Stomach (tissue), 9 donors: ENCODE results near the gene XPO5. TPM values are rescaled to one million over a fixed set of nuclear protein-coding genes. Genes with fewer than 3 reads are reported as not detected.

ENCODE experiments used
- DNase-seq, 2 donors: peaks; one replicate each; pipeline versions ENCODE4 v3.0.0 to v3.0.0-alpha.2; 2013 to 2019
- H3K27ac ChIP-seq, 5 donors: fragments of 200-600 bp in 4 of 5; sonication (generic) in 4 of 5; one replicate each; pipeline ENCODE4 v1.5.1; 2013 to 2019; ENCODE audit warnings: mild to moderate bottlenecking in 1 of 5, moderate library complexity in 1 of 5
- H3K27me3 ChIP-seq, 3 donors: fragments of 200-600 bp; sonication (generic); one replicate each; pipeline ENCODE4 v1.5.1; 2017 to 2019; ENCODE audit warnings: mixed run types in 1 of 3
- H3K36me3 ChIP-seq, 4 donors: fragments of 200-600 bp; sonication (generic); 1 replicate in 3 of 4; 2 replicates in 1 of 4; pipeline ENCODE4 v1.5.1; 2016 to 2019
- H3K4me1 ChIP-seq, 4 donors: fragments of 200-600 bp; sonication (generic); one replicate each; pipeline ENCODE4 v1.5.1; 2016 to 2019
- H3K4me3 ChIP-seq, 4 donors: fragments of 200-600 bp; sonication (generic) in 3 of 4; one replicate each; pipeline ENCODE4 v1.5.1; 2016 to 2019; ENCODE audit warnings: mild to moderate bottlenecking in 1 of 4
- H3K9me3 ChIP-seq, 4 donors: fragments of 200-600 bp; sonication (generic); one replicate each; pipeline ENCODE4 v1.5.1; 2016 to 2019
- EP300 ChIP-seq: sonication (generic); formaldehyde crosslinking; IDR thresholded peaks from one replicate; pipeline ENCODE4 v1.6.1; 2017; ENCODE audit warnings: antibody characterized with exemption
- POLR2A ChIP-seq, 4 donors: fragments of 450-650 bp; IDR thresholded peaks; one replicate each; pipeline ENCODE4 v1.6.1; 2016; ENCODE audit warnings: antibody characterized with exemption in 4 of 4, control low read depth in 2 of 4, mild to moderate bottlenecking in 1 of 4, moderate library complexity in 1 of 4
- POLR2AphosphoS5 ChIP-seq, 3 donors: sonication (generic); formaldehyde crosslinking; IDR thresholded peaks; one replicate each; pipeline ENCODE4 v1.6.1; 2016; ENCODE audit warnings: antibody characterized with exemption in 3 of 3
- WGBS, 5 donors: extraction: QIAGEN DNeasy Blood & Tissue Kit in 3 of 5; methylation state at CpG; one replicate each; pipeline versions ENCODE4 v1.1.5 to v1.1.7; 2013 to 2018; 5-methylcytosine and 5-hydroxymethylcytosine counted together
- intact Hi-C: fragments of 100-400 bp; cut with DNase I; formaldehyde crosslinking; loops from one replicate; pipeline ENCODE4 v1.15.1; 2023; ENCODE audit warnings: low total_unique reads
- polyA plus RNA-seq, 3 donors: library from polyadenylated mRNA; stranded (reverse); fragments of 200-250 nt; gene quantifications; one replicate each; pipeline ENCODE4 v1.2.3, GENCODE V29; 2013
- total RNA-seq, 5 donors: library from RNA; depleted of rRNA; stranded (reverse); fragments of >200 nt; gene quantifications; one replicate each; pipeline versions ENCODE4 v1.1.0 to v1.2.3, GENCODE V29; 2014 to 2016
- TF ChIP-seq, protein P1 (sequence below), 7 experiments: fragments of 450-650 bp in 4 of 7; fragments of 200-600 bp in 3 of 7; sonication (generic) in 3 of 7; IDR thresholded peaks; one replicate each; pipeline ENCODE4 v1.5.1; 2016 to 2019; ENCODE audit warnings: antibody characterized with exemption in 7 of 7, control low read depth in 2 of 7, mild to moderate bottlenecking in 1 of 7
- donor health status: healthy with polysubstance abuse.
- donor health status: Bipolar disorder and iron deficiency.
- donor health status: healthy.

The XPO5 gene
- total and polyA plus RNA-seq, 8 donors, result 4.6 to 46.1 (median 19.0) TPM

DNA sequence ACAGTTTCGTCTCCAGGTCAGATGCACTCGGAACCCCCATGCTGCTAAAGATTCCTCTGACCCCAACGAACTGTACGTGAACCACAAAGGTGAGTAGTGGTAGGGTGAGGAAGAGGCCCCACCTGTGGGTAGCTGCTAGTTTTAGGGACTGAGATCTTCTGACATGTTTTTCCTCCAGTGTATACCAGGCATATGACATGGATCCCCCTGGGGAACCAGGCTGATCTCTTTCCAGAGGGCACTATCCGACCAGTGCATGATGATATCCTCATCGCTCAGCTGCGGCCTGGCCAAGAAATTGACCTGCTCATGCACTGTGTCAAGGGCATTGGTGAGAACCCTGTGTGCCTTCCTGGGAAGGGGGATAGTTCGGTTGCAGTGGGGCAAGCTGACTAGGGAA is 55.7 kb downstream of the XPO5 start:
- no peak overlapping the region for H3K4me3 ChIP-seq
- WGBS, 5 donors, result 88 to 93% (median 89%) methylated on average over 8 of the region's 8 CpGs
- H3K4me1 ChIP-seq, result peaks cover 31 to 48% (median 44%) of the 10 kb centered on the region in 4 donors
- peaks cover 58 to 70% (median 66%) of the 10 kb centered on the region in 4 donors for H3K36me3 ChIP-seq
- no peak overlapping the region for H3K27ac ChIP-seq
- H3K9me3 ChIP-seq, result no peaks in the 10 kb centered on the region
- no peak for DNase-seq
- TF ChIP-seq EP300 (no peak), POLR2A (IDR thresholded peaks at IDR 0.05) (no peak), POLR2AphosphoS5 (IDR thresholded peaks at IDR 0.05) (no peak)
- TF ChIP-seq, protein P1, sequence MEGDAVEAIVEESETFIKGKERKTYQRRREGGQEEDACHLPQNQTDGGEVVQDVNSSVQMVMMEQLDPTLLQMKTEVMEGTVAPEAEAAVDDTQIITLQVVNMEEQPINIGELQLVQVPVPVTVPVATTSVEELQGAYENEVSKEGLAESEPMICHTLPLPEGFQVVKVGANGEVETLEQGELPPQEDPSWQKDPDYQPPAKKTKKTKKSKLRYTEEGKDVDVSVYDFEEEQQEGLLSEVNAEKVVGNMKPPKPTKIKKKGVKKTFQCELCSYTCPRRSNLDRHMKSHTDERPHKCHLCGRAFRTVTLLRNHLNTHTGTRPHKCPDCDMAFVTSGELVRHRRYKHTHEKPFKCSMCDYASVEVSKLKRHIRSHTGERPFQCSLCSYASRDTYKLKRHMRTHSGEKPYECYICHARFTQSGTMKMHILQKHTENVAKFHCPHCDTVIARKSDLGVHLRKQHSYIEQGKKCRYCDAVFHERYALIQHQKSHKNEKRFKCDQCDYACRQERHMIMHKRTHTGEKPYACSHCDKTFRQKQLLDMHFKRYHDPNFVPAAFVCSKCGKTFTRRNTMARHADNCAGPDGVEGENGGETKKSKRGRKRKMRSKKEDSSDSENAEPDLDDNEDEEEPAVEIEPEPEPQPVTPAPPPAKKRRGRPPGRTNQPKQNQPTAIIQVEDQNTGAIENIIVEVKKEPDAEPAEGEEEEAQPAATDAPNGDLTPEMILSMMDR (IDR thresholded peaks at IDR 0.05), result no peak
- no peaks in the 10 kb centered on the region for H3K27me3 ChIP-seq
- intact Hi-C loops, result no loop called here

DNA sequence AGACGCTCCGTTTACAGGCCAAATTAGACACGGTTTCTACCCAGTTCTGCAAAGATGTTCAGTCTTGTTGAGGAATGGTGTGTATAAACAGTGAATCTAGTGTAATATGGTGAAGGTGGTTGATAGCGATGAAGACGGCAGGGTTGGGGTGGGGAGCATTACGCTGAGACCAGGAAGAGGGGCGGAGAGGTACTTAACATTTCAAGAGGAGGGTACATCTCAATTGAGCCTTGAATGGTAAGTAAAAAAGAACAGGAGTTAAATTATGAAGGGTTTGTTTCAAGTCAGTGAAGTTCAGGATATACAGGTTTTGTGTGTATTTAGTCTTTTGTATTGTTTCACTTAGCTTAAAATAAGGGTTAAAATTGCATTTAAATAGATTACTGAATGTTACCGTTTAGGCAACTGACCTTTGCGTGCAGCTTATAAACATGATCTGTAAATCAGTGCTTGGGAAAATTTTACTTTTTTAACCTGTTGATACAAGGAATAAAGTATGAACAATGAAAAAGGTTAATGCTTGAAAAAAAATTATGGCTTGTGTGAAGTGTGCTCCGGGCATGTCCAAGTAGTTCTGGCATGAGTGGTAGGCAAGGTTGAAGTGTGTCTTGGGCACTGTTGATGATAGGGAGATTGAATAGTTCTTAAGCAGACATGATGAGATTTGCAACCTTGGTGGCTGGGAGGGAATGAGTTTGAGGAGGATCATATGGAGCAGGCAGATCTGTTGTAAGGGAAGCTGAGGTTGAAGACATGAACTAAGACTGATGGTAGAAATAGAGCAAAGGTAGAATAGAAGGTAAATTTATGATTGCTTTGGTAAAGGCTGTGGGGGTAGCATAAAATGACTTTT is 58.1 kb downstream of the XPO5 start:
- peaks cover 55 to 70% (median 65%) of the 10 kb centered on the region in 4 donors for H3K36me3 ChIP-seq

DNA sequence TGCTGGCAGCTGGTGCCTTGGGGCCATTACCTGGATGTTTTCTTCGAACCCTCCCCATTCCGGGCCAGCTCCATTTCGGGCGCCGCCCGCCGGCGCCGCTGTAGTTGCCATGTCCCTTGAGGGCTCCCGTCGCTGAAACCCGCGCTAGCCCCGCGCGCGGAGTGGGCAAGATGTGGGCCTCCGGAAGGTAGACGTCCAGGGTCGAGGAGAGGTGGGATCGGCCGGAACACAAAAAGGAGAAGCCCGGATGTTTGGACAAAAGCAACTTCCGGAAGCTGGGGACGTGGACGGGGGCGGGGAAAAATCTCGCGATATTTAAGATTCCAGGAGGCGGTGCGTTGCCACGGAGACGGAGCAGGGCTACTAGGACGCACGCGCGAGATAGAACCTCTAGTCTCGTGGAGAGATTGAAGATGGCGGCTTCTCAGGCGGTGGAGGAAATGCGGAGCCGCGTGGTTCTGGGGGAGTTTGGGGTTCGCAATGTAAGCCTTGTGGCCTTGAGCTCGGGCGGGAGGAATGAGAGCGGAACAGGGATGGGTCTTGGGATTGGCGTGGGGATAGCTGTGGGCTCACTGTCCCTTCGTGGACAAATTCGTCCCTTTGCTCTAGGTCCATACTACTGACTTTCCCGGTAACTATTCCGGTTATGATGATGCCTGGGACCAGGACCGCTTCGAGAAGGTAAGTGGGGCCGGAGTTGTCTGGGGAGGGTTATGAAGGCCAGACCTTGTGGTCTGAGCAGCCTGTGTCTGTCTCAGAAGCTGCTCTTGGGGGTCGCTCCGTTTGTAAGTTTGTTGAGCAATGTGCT is 58.9 kb downstream of the XPO5 start, which contains the start of the genes POLR1C and YIPF3:
Gene POLR1C (plus strand): TSS at position 393 of the 808 bp plus-strand sequence. CDS start 21 bp downstream, at position 414.
Gene YIPF3 (minus strand): TSS at position 230 of the 808 bp plus-strand sequence. CDS start 119 bp downstream, at position 111.
- intact Hi-C loops, result no loop called here
- 0 to 1% (median 0%) methylated on average over 45 to 57 of the region's 57 CpGs for WGBS, 5 donors
- H3K4me1 ChIP-seq, result peaks cover 29 to 52% (median 46%) of the 10 kb centered on the region in 4 donors

More for the DNA sequence above, 58.1 kb downstream of the XPO5 start:
- TF ChIP-seq POLR2A (IDR thresholded peaks at IDR 0.05), result no peak
- no peak for TF ChIP-seq EP300
- TF ChIP-seq, protein P1 (IDR thresholded peaks at IDR 0.05), result no peak
- no peak for TF ChIP-seq POLR2AphosphoS5 (IDR thresholded peaks at IDR 0.05)
- Histone ChIP-seq H3K4me1 (peaks cover 29 to 51% (median 45%) of the 10 kb centered on the region in 4 donors), H3K4me3 (peak overlapping the region; percentile 75 to 98 (median 94)), H3K27ac (peak overlapping the region in 4 of 5 donors; percentile 86 to 93 (median 88)), H3K27me3 (no peaks in the 10 kb centered on the region), H3K9me3 (no peaks in the 10 kb centered on the region)
- intact Hi-C loops, result no loop called here
- no peak for DNase-seq
- 1 to 3% (median 3%) methylated on average over 10 of the region's 10 CpGs for WGBS, 5 donors

More for the DNA sequence above, 58.9 kb downstream of the XPO5 start, which contains the start of the genes POLR1C and YIPF3:
- Histone ChIP-seq H3K27me3 (no peaks in the 10 kb centered on the region), H3K4me3 (peak within 1 kb of the TSS; percentile 75 to 98 (median 94)), H3K36me3 (peaks cover 53 to 70% (median 65%) of the 10 kb centered on the region in 4 donors), H3K27ac (peak within 1 kb of the TSS; percentile 86 to 93 (median 87)), H3K9me3 (no peaks in the 10 kb centered on the region)
- peak; percentile 99 for DNase-seq
- peak; percentile 9 for TF ChIP-seq EP300
- TF ChIP-seq, protein P1 (IDR thresholded peaks at IDR 0.05), result no peak
- TF ChIP-seq POLR2AphosphoS5 (IDR thresholded peaks at IDR 0.05), result peak; percentile 47 to 88 (median 49)
- peak in 1 of 4 donors; percentile 25 for TF ChIP-seq POLR2A (IDR thresholded peaks at IDR 0.05)
